DOHH2 (cell line): ENCODE data around the gene RTF2.

Experiments used
- H3F3A ChIP-seq: fragments of 200-600 bp; sonication (generic), shearing (Covaris generic); 2 replicates; pipeline ENCODE4 v1.6.0; 2016; ENCODE audit warnings: antibody characterized with exemption, mild to moderate bottlenecking; ENCODE audit not compliant: control insufficient read depth, insufficient read depth
- H3K27ac ChIP-seq: fragments of 200-600 bp; sonication (generic); 2 replicates; pipeline ENCODE4 v1.5.1; 2014; ENCODE audit warnings: low read depth, mild to moderate bottlenecking, low read length, moderate library complexity
- H3K27me3 ChIP-seq: fragments of 200-600 bp; sonication (generic); 2 replicates; pipeline ENCODE4 v1.6.1; 2014; ENCODE audit warnings: mild to moderate bottlenecking, low read length, mixed read lengths; ENCODE audit not compliant: control insufficient read depth
- H3K36me3 ChIP-seq: fragments of 200-600 bp; sonication (generic); 2 replicates; pipeline ENCODE4 v1.6.1; 2014; ENCODE audit warnings: mild to moderate bottlenecking, low read length, moderate library complexity, mixed read lengths; ENCODE audit not compliant: control insufficient read depth
- H3K4me1 ChIP-seq: fragments of 200-600 bp; sonication (generic); 2 replicates; pipeline ENCODE4 v1.6.1; 2014; ENCODE audit warnings: mild to moderate bottlenecking, low read length, mixed read lengths; ENCODE audit not compliant: control insufficient read depth
- H3K4me2 ChIP-seq: fragments of 200-600 bp; sonication (generic); 2 replicates; pipeline ENCODE4 v1.6.0; 2014; ENCODE audit warnings: mild to moderate bottlenecking, low read length, moderate library complexity
- H3K4me3 ChIP-seq: fragments of 200-600 bp; sonication (generic); 2 replicates; pipeline ENCODE4 v1.5.1; 2014; ENCODE audit warnings: mild to moderate bottlenecking, low read length, mixed read lengths
- H3K79me2 ChIP-seq: fragments of 200-600 bp; sonication (generic); 2 replicates; pipeline ENCODE4 v1.6.1; 2014; ENCODE audit warnings: mild to moderate bottlenecking, low read length, mixed read lengths; ENCODE audit not compliant: control insufficient read depth
- H3K9me2 ChIP-seq: fragments of 200-600 bp; sonication (generic); replicated peaks from 2 replicates; pipeline ENCODE4 v1.6.1; 2014; ENCODE audit warnings: mild to moderate bottlenecking, low read length, mixed read lengths; ENCODE audit not compliant: control insufficient read depth
- H3K9me3 ChIP-seq: fragments of 200-600 bp; sonication (generic); 2 replicates; pipeline ENCODE4 v1.6.1; 2014; ENCODE audit warnings: antibody characterized with exemption, low read length, mixed read lengths; ENCODE audit not compliant: control insufficient read depth, insufficient read depth
- H4K20me1 ChIP-seq: fragments of 200-600 bp; sonication (generic); 2 replicates; pipeline ENCODE4 v1.6.0; 2014; ENCODE audit warnings: low read depth, mild to moderate bottlenecking, antibody characterized with exemption, low read length, moderate library complexity; ENCODE audit not compliant: control insufficient read depth, insufficient read depth
- EZH2phosphoT487 ChIP-seq: fragments of 200-600 bp; sonication (generic); IDR thresholded peaks from 2 replicates; pipeline ENCODE4 v1.6.1; 2017; ENCODE audit warnings: borderline replicate concordance, mild to moderate bottlenecking, antibody characterized with exemption, low read length, moderate library complexity, mixed read lengths
- TF ChIP-seq, protein P1 (sequence below): fragments of 200-600 bp; sonication (generic); IDR thresholded peaks from one replicate; pipeline ENCODE4 v1.5.1; 2014; ENCODE audit warnings: antibody characterized with exemption, mild to moderate bottlenecking, low read depth, low read length; ENCODE audit not compliant: poor library complexity, severe bottlenecking

Gene RTF2

DNA sequence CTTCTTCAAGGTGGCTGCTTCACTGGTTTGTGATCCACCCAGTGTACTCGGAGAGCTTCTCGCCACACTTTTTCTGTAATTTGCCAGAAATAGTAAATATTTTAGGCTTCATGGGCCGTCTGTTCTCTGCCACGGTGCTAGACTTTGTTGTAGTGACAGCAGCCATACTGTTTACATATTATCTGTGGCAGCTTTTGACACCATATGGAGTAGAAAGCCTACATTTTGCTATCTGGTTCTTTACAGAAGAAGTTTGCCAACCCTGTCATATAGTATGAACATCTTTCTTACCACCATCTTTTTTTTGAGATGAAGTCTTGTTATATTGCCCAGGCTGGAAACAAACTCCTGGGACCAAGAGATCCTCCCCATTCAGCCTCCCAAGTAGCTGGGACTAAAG is 97.1 kb downstream of the RTF2 start:
- no peak overlapping the region for H3K27ac ChIP-seq
- no peaks in the 10 kb centered on the region for H3K36me3 ChIP-seq
- H3K9me3 ChIP-seq: no peaks in the 10 kb centered on the region
- no peak overlapping the region for H3K4me3 ChIP-seq
- TF ChIP-seq, protein P1, sequence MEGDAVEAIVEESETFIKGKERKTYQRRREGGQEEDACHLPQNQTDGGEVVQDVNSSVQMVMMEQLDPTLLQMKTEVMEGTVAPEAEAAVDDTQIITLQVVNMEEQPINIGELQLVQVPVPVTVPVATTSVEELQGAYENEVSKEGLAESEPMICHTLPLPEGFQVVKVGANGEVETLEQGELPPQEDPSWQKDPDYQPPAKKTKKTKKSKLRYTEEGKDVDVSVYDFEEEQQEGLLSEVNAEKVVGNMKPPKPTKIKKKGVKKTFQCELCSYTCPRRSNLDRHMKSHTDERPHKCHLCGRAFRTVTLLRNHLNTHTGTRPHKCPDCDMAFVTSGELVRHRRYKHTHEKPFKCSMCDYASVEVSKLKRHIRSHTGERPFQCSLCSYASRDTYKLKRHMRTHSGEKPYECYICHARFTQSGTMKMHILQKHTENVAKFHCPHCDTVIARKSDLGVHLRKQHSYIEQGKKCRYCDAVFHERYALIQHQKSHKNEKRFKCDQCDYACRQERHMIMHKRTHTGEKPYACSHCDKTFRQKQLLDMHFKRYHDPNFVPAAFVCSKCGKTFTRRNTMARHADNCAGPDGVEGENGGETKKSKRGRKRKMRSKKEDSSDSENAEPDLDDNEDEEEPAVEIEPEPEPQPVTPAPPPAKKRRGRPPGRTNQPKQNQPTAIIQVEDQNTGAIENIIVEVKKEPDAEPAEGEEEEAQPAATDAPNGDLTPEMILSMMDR: no peak
- TF ChIP-seq EZH2phosphoT487: no peak
- H3K27me3 ChIP-seq: no peaks in the 10 kb centered on the region
- no peaks in the 10 kb centered on the region for H3K79me2 ChIP-seq
- H3F3A ChIP-seq: no peaks in the 10 kb centered on the region
- H3K9me2 ChIP-seq: no peaks in the 10 kb centered on the region
- no peak overlapping the region for H3K4me2 ChIP-seq
- H3K4me1 ChIP-seq: no peaks in the 10 kb centered on the region
- H4K20me1 ChIP-seq: no peaks in the 10 kb centered on the region

DNA sequence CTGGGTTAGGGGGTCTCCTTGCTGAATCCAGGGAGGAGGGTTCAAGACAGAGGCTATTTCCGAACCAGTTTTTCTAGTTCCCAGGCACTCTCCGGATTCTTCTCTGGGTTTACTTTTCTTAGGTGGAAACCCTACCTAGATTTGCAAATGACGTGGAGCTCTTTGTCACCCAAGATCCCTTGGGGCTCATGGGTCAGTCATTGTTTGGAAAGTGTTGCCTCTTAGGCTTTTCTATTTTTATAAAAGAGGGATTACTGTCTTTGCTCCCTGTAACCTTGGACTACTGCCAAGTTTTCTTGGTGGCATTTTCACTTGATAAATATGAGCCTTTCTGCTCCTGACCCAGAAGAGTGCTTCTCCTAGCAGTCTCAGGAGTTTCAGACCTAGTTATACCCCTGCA is 98.2 kb downstream of the RTF2 start:
- TF ChIP-seq, protein P1: no peak
- no peak for TF ChIP-seq EZH2phosphoT487
- H4K20me1 ChIP-seq: no peaks in the 10 kb centered on the region
- no peaks in the 10 kb centered on the region for H3K4me1 ChIP-seq
- no peaks in the 10 kb centered on the region for H3K79me2 ChIP-seq
- no peak overlapping the region for H3K27ac ChIP-seq
- no peak overlapping the region for H3K4me2 ChIP-seq
- H3K9me2 ChIP-seq: no peaks in the 10 kb centered on the region
- no peaks in the 10 kb centered on the region for H3K36me3 ChIP-seq
- H3F3A ChIP-seq: no peaks in the 10 kb centered on the region
- no peaks in the 10 kb centered on the region for H3K27me3 ChIP-seq
- H3K9me3 ChIP-seq: no peaks in the 10 kb centered on the region
- no peak overlapping the region for H3K4me3 ChIP-seq
